Smooth muscle cell (in vitro differentiated cells): ENCODE measurements around the gene STX1A. TPM values are rescaled to one million over a fixed set of nuclear protein-coding genes. Genes with fewer than 3 reads are reported as not detected.

Experiments
- DNase-seq: peaks from one replicate; lab custom pipeline; 2025; ENCODE audit not compliant: unreplicated experiment; lab: John Stamatoyannopoulos, UW
- H2AFZ ChIP-seq: fragments of 200-600 bp; sonication (generic); 2 replicates; pipeline ENCODE4 v1.6.0; 2016; ENCODE audit warnings: antibody characterized with exemption, low read depth, mild to moderate bottlenecking
- H3F3A ChIP-seq: fragments of 200-600 bp; sonication (generic); 2 replicates; pipeline ENCODE4 v1.6.0; 2017; ENCODE audit warnings: antibody characterized with exemption, low read depth
- H3K27ac ChIP-seq: fragments of 200-600 bp; sonication (generic); 2 replicates; pipeline ENCODE4 v1.5.1; 2016; ENCODE audit warnings: low read depth, mild to moderate bottlenecking
- H3K27me3 ChIP-seq: fragments of 200-600 bp; sonication (generic); 2 replicates; pipeline ENCODE4 v1.6.1; 2016; ENCODE audit warnings: low read depth, mild to moderate bottlenecking
- H3K36me3 ChIP-seq: fragments of 200-600 bp; sonication (generic); 2 replicates; pipeline ENCODE4 v1.5.1; 2016; ENCODE audit warnings: low read depth
- H3K4me1 ChIP-seq: fragments of 200-600 bp; sonication (generic); 2 replicates; pipeline ENCODE4 v1.5.1; 2016; ENCODE audit warnings: low read depth
- H3K4me2 ChIP-seq: fragments of 200-600 bp; sonication (generic); 2 replicates; pipeline ENCODE4 v1.6.0; 2016; ENCODE audit warnings: mild to moderate bottlenecking
- H3K4me3 ChIP-seq: fragments of 200-600 bp; sonication (generic); 2 replicates; pipeline ENCODE4 v1.5.1; 2016; ENCODE audit warnings: mild to moderate bottlenecking
- H3K79me2 ChIP-seq: fragments of 200-600 bp; sonication (generic); 2 replicates; pipeline ENCODE4 v1.6.0; 2016; ENCODE audit warnings: low read depth, mild to moderate bottlenecking
- H3K9ac ChIP-seq: fragments of 200-600 bp; sonication (generic); 2 replicates; pipeline ENCODE4 v1.6.0; 2016; ENCODE audit warnings: low read depth
- H3K9me3 ChIP-seq: fragments of 200-600 bp; sonication (generic); replicated peaks from 2 replicates; pipeline ENCODE4 v1.5.1; 2016; ENCODE audit warnings: low read depth
- H4K20me1 ChIP-seq: fragments of 200-600 bp; sonication (generic); 2 replicates; pipeline ENCODE4 v1.6.0; 2016; ENCODE audit warnings: low read depth
- WGBS: methylation state at CpG from one replicate; pipeline ENCODE4 v1.1.7; 2016; ENCODE audit warnings: low lambda C conversion rate; 5-methylcytosine and 5-hydroxymethylcytosine counted together
- polyA plus RNA-seq: library from polyadenylated mRNA; unstranded; fragments of >200 nt; fragmentation: Nextera tagmentation; extraction: Ambion mirVana; gene quantifications from 2 replicates; pipeline ENCODE4 v1.2.1, GENCODE V29; 2016
- total RNA-seq: library from RNA; depleted of rRNA; stranded (reverse); fragments of >200 nt; gene quantifications from 2 replicates; pipeline ENCODE4 v1.2.3, GENCODE V29; 2014
- TF ChIP-seq, protein P1 (sequence below): fragments of 200-600 bp; sonication (generic); IDR thresholded peaks from 2 replicates; pipeline ENCODE4 v1.5.1; 2017; ENCODE audit warnings: borderline replicate concordance, mild to moderate bottlenecking, antibody characterized with exemption; ENCODE audit not compliant: insufficient read depth, poor library complexity, severe bottlenecking

The STX1A gene
- total and polyA plus RNA-seq, 2 experiments from 2014 or later: 7.5 to 14.3 TPM

DNA sequence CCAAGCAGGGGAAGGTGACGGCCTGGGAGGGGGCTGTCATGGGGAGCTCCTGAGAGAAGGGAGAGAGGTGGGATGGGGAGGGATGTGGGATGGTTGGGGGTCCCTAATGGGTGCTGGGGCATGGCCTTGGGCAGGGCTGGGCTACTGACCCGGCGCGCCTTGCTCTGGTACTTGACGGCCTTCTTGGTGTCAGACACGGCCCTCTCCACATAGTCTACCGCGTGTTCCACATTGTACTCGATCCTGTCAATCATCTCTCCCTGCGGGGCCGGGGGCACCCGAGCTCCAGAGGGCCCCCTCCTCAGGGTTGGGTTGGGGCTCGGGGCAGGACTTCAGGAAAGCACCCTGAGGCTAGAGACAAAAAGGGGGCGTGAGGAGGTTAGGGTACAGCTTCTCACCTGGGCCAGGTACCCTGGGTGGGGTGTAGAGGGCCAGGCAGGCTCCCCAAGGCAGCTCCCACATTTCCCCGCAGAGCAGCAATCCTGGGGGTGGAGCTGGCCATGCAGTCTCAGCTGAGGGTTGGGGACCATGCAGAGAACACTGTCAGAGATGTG, 18.8 kb downstream of the STX1A start:
- H3K9me3 ChIP-seq: no peaks in the 10 kb centered on the region
- no peak overlapping the region for H3K4me3 ChIP-seq
- H3F3A ChIP-seq: no peaks in the 10 kb centered on the region
- no peak overlapping the region for H3K4me2 ChIP-seq
- H3K79me2 ChIP-seq: no peaks in the 10 kb centered on the region
- TF ChIP-seq, protein P1, sequence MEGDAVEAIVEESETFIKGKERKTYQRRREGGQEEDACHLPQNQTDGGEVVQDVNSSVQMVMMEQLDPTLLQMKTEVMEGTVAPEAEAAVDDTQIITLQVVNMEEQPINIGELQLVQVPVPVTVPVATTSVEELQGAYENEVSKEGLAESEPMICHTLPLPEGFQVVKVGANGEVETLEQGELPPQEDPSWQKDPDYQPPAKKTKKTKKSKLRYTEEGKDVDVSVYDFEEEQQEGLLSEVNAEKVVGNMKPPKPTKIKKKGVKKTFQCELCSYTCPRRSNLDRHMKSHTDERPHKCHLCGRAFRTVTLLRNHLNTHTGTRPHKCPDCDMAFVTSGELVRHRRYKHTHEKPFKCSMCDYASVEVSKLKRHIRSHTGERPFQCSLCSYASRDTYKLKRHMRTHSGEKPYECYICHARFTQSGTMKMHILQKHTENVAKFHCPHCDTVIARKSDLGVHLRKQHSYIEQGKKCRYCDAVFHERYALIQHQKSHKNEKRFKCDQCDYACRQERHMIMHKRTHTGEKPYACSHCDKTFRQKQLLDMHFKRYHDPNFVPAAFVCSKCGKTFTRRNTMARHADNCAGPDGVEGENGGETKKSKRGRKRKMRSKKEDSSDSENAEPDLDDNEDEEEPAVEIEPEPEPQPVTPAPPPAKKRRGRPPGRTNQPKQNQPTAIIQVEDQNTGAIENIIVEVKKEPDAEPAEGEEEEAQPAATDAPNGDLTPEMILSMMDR: no peak
- H3K27ac ChIP-seq: no peak overlapping the region
- DNase-seq: no peak
- H3K27me3 ChIP-seq: no peaks in the 10 kb centered on the region
- H2AFZ ChIP-seq: no peak overlapping the region
- 96% methylated on average over 12 of the region's 15 CpGs for WGBS
- no peak overlapping the region for H3K9ac ChIP-seq
- H3K36me3 ChIP-seq: no peaks in the 10 kb centered on the region
- peaks cover 22% of the 10 kb centered on the region for H4K20me1 ChIP-seq
- H3K4me1 ChIP-seq: no peaks in the 10 kb centered on the region

DNA sequence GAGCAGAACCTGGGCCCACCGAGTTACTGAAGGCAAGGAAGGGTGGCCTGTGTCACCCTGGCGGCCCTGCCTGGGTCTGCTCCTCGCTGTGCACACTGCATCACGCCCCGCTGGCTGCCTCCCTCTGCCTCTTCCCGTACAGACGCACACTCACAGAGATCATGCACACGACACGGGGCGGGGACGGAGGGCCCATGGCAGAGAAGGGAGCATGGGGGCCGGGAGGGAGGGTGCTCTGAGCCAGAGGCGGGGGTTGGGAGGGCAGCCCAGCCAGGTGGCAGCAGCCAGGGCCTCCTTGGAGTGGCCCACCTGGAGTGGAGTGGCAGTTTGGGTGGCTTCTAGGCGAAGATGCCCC, 19.4 kb downstream of the STX1A start:
- H2AFZ ChIP-seq: no peak overlapping the region
- no peak for DNase-seq
- TF ChIP-seq, protein P1: no peak
- H3K27ac ChIP-seq: no peak overlapping the region
- H3K9me3 ChIP-seq: no peaks in the 10 kb centered on the region
- H3K27me3 ChIP-seq: no peaks in the 10 kb centered on the region
- no peak overlapping the region for H3K9ac ChIP-seq
- H3F3A ChIP-seq: no peaks in the 10 kb centered on the region
- H4K20me1 ChIP-seq: peaks cover 17% of the 10 kb centered on the region
- no peaks in the 10 kb centered on the region for H3K79me2 ChIP-seq
- WGBS: 97% methylated on average over 14 of the region's 14 CpGs
- H3K4me2 ChIP-seq: no peak overlapping the region
- no peak overlapping the region for H3K4me3 ChIP-seq
- no peaks in the 10 kb centered on the region for H3K4me1 ChIP-seq
- H3K36me3 ChIP-seq: no peaks in the 10 kb centered on the region

DNA sequence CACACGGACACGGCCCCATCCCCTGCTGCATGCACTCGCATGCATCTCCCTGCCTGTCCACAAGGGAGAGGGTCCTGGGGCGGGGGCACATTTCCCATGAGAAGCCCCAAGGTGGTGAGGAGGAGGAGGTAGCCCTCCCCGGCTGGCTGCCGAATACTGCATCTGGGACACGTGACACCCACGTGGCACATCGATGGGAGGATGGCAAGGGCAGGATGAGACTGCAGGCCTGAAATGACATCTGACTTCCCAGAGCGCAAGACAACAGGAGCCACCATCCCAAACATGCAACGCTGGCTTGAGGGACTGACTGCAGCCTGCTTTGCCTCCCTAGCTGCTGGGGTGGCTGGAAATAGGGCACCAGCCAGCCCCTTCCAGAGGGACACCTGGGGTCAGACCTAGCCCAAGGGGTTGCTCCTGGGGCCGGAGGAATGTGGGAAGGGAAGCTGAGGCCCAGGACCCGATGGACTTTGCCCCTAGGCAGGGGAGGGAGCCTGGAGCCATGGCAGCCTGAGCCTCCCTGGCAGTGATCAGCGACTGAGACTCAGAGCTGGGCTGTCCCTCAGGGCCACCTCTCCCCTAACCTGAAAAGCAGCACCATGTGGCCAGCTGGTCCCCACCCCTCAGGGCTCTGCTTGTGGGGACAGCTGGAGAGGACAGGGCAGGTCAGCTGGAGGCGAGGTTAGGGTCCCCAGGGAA, 19.9 kb downstream of the STX1A start:
- H3K9ac ChIP-seq: no peak overlapping the region
- no peaks in the 10 kb centered on the region for H3K79me2 ChIP-seq
- no peak overlapping the region for H3K4me2 ChIP-seq
- no peaks in the 10 kb centered on the region for H3K9me3 ChIP-seq
- 91% methylated on average over 15 of the region's 15 CpGs for WGBS
- no peaks in the 10 kb centered on the region for H3F3A ChIP-seq
- no peak overlapping the region for H3K27ac ChIP-seq
- H2AFZ ChIP-seq: no peak overlapping the region
- peaks cover 13% of the 10 kb centered on the region for H4K20me1 ChIP-seq
- no peak overlapping the region for H3K4me3 ChIP-seq
- TF ChIP-seq, protein P1: no peak
- H3K27me3 ChIP-seq: no peaks in the 10 kb centered on the region
- H3K4me1 ChIP-seq: no peaks in the 10 kb centered on the region
- no peak for DNase-seq
- H3K36me3 ChIP-seq: no peaks in the 10 kb centered on the region

DNA sequence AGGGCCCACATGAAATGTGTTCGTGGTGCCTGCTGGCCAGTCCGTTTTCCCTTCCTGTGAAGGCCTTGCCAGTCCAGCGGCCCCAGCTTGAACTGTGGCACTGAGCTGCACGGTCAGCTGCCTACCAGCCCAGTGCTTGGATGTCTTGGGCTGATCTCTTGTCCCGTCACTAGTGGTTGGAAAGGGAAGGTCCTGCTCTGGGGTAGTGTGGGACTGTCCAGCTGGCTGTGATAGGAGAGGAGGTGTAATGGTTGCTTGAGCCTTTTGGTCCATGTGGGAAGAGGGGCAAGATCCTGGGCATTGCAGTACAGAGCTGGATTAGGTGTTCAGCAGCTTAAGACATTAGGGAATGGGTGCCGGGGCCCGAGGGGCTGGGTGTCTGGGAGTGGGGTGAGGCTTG, 21.1 kb downstream of the STX1A start:
- TF ChIP-seq, protein P1: no peak
- H3K9ac ChIP-seq: no peak overlapping the region
- H3K36me3 ChIP-seq: no peaks in the 10 kb centered on the region
- no peaks in the 10 kb centered on the region for H3K4me1 ChIP-seq
- H3K27me3 ChIP-seq: no peaks in the 10 kb centered on the region
- no peak overlapping the region for H3K4me3 ChIP-seq
- 95% methylated on average over 5 of the region's 7 CpGs for WGBS
- DNase-seq: no peak
- no peaks in the 10 kb centered on the region for H3K79me2 ChIP-seq
- no peak overlapping the region for H3K4me2 ChIP-seq
- no peaks in the 10 kb centered on the region for H3F3A ChIP-seq
- H4K20me1 ChIP-seq: peaks cover 5% of the 10 kb centered on the region
- H3K9me3 ChIP-seq: no peaks in the 10 kb centered on the region
- no peak overlapping the region for H2AFZ ChIP-seq
- no peak overlapping the region for H3K27ac ChIP-seq
